Keratinocyte (primary cell): ENCODE measurements around the gene FAM43B.

Experiments used
- CTCF ChIP-seq, 3 experiments: IDR thresholded peaks in 1 of 3; conservative IDR thresholded peaks in 1 of 3; optimal IDR thresholded peaks in 1 of 3; 2 replicates in 2 of 3; 3 replicates in 1 of 3; pipeline versions ENCODE3 to v1.5.1; 2011; ENCODE audit warnings: low read length in 3 of 3, mild to moderate bottlenecking in 3 of 3, moderate library complexity in 2 of 3, control low read depth in 1 of 3, inconsistent platforms in 1 of 3; ENCODE audit not compliant: insufficient read depth in 2 of 3; ENCODE audit errors: extremely low read depth in 1 of 3
- EZH2 ChIP-seq: IDR thresholded peaks from one replicate; pipeline ENCODE4 v1.6.1; 2012; ENCODE audit warnings: inconsistent platforms, mild to moderate bottlenecking, low read length, moderate library complexity

DNA sequence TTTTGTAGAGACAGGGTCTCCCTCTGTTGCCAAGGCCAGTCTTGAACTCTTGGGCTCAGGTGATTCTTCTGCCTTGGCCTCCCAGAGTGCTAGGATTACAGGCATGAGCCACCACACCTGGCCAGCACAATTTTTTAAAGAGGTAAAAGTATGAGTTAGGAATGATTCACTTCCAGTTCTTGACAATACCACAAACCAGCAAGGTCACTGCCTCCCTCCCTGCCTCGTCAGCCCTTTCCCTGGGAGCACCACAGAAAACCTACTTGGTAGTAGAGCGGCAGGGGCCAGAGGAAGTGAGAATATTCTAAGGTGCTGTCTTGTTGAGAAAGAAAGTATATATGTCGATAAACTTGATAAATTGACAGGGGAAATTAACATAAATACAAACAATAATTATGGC lies 25.7 kb downstream of the FAM43B start:
- TF ChIP-seq CTCF (optimal IDR thresholded peaks at IDR 0.05 in 1 of 3, IDR thresholded peaks at IDR 0.05 in 1 of 3, conservative IDR thresholded peaks at IDR 0.05 in 1 of 3; ENCODE audit: extremely low read depth in 1 of 3, insufficient read depth in 2 of 3, low read length in 3 of 3) (no peak), EZH2 (no peak)
